PC-9 (cell line): ENCODE measurements around the gene VN1R5. TPM values are rescaled to one million over a fixed set of nuclear protein-coding genes. Genes with fewer than 3 reads are reported as not detected.

Experiments
- BruUV-seq: library from RNA; stranded (reverse); fragments of 400-500 nt; replicated peaks from 2 replicates; lab custom pipeline; 2021; lab: Mats Ljungman, UMichigan
- CTCF ChIA-PET: fragments of 300-600 bp; sonication (Branson Sonifier 250); formaldehyde crosslinking; loops from one replicate; lab custom pipeline; 2022; ENCODE audit warnings: antibody characterized with exemption; lab: Charles Lee
- POLR2A ChIA-PET: fragments of 300-600 bp; sonication (Branson Sonifier 250); formaldehyde crosslinking; loops from one replicate; lab custom pipeline; 2022; ENCODE audit warnings: antibody characterized with exemption; ENCODE audit not compliant: unreplicated experiment; lab: Charles Lee
- DNase-seq, 2 experiments: peaks; one replicate each; pipeline versions ENCODE4 v3.0.0 to v3.0.0-alpha.2; 2015 to 2022; ENCODE audit warnings: mixed read lengths in 1 of 2
- H2AFZ ChIP-seq: fragments of 200-600 bp; sonication (generic); 2 replicates; pipeline ENCODE4 v1.8.1; 2017; ENCODE audit warnings: antibody characterized with exemption
- H3F3A ChIP-seq: fragments of 200-600 bp; sonication (generic); 2 replicates; pipeline ENCODE4 v1.8.1; 2017; ENCODE audit warnings: antibody characterized with exemption, mild to moderate bottlenecking, low read depth; ENCODE audit not compliant: insufficient read depth
- H3K27ac ChIP-seq: fragments of 200-600 bp; sonication (generic); 2 replicates; pipeline ENCODE4 v1.6.1; 2016; ENCODE audit warnings: mixed run types
- H3K27me3 ChIP-seq: fragments of 200-600 bp; sonication (generic); 2 replicates; pipeline ENCODE4 v1.6.1; 2016; ENCODE audit warnings: low read depth, mixed run types; ENCODE audit not compliant: insufficient read depth
- H3K36me3 ChIP-seq: fragments of 200-600 bp; sonication (generic); 2 replicates; pipeline ENCODE4 v1.6.1; 2016; ENCODE audit warnings: low read depth, mixed run types
- H3K4me1 ChIP-seq: fragments of 200-600 bp; sonication (generic); replicated peaks from 2 replicates; pipeline ENCODE4 v1.6.1; 2016; ENCODE audit warnings: mixed run types; ENCODE audit not compliant: insufficient read depth
- H3K4me2 ChIP-seq: fragments of 200-600 bp; sonication (generic); 2 replicates; pipeline ENCODE4 v1.6.1; 2017; ENCODE audit warnings: mixed run types
- H3K4me3 ChIP-seq: fragments of 200-600 bp; sonication (generic); 2 replicates; pipeline ENCODE4 v1.6.1; 2016; ENCODE audit warnings: mixed run types
- H3K79me2 ChIP-seq: fragments of 200-600 bp; sonication (generic); 2 replicates; pipeline ENCODE4 v1.6.1; 2017; ENCODE audit warnings: low read depth, mixed run types
- H3K9me2 ChIP-seq: fragments of 200-600 bp; sonication (generic); 2 replicates; pipeline ENCODE4 v1.8.1; 2017; ENCODE audit warnings: mild to moderate bottlenecking; ENCODE audit not compliant: insufficient read depth
- H3K9me3 ChIP-seq: fragments of 200-600 bp; sonication (generic); 2 replicates; pipeline ENCODE4 v1.8.1; 2016; ENCODE audit warnings: low read depth; ENCODE audit not compliant: insufficient read depth
- H4K20me1 ChIP-seq: fragments of 200-600 bp; sonication (generic); 2 replicates; pipeline ENCODE4 v1.8.1; 2017; ENCODE audit not compliant: insufficient read depth
- CTCF ChIP-seq: fragments of 200-600 bp; sonication (generic); conservative IDR thresholded peaks from 2 replicates; pipeline ENCODE4 v1.6.1; 2017; ENCODE audit warnings: mixed run types, antibody characterized with exemption, mild to moderate bottlenecking, moderate library complexity
- EZH2 ChIP-seq: fragments of 200-600 bp; sonication (generic); IDR thresholded peaks from 2 replicates; pipeline ENCODE4 v1.8.0; 2017; ENCODE audit warnings: antibody characterized with exemption, low read depth
- intact Hi-C: fragments of 100-400 bp; cut with micrococcal nuclease; formaldehyde crosslinking; loops from one replicate; pipeline ENCODE4 v1.10.0; 2022; ENCODE audit not compliant: unreplicated experiment
- total RNA-seq: library from RNA; stranded (reverse); gene quantifications from 2 replicates; pipeline ENCODE4 v1.2.3, GENCODE V29; 2021

VN1R5 gene
- total RNA-seq, 1 experiment from 2014 or later, result not detected

GRCh38 chr1:247241691-247242090 lies 14.2 kb upstream of the VN1R5 start:
- H3K4me3 ChIP-seq, result no peak overlapping the region
- no peak for DNase-seq
- H3K36me3 ChIP-seq, result no peaks in the 10 kb centered on the region
- no peak overlapping the region for H3K27ac ChIP-seq
- CTCF ChIA-PET, result no interaction called here
- intact Hi-C loops, result no loop called here
- H3F3A ChIP-seq, result no peaks in the 10 kb centered on the region
- H3K4me1 ChIP-seq, result no peaks in the 10 kb centered on the region
- no peaks in the 10 kb centered on the region for H3K79me2 ChIP-seq
- H4K20me1 ChIP-seq, result no peaks in the 10 kb centered on the region
- no peaks in the 10 kb centered on the region for H3K9me2 ChIP-seq
- no TSS peak for BruUV-seq
- no peaks in the 10 kb centered on the region for H3K9me3 ChIP-seq
- H3K4me2 ChIP-seq, result no peak overlapping the region
- no peak overlapping the region for H2AFZ ChIP-seq
- POLR2A ChIA-PET, result no interaction called here
- TF ChIP-seq CTCF, result no peak
- TF ChIP-seq EZH2, result no peak
- H3K27me3 ChIP-seq, result peaks cover 5% of the 10 kb centered on the region; the same call in 1 of the 2 replicates

GRCh38 chr1:247243524-247244137 lies 12.2 kb upstream of the VN1R5 start:
- H3K4me2 ChIP-seq, result no peak overlapping the region
- H3K4me3 ChIP-seq, result no peak overlapping the region
- H3K9me2 ChIP-seq, result no peaks in the 10 kb centered on the region
- no peak for TF ChIP-seq CTCF
- TF ChIP-seq EZH2, result no peak
- ChIA-PET CTCF (no interaction called here), POLR2A (interaction anchor here (0.6 kb wide), 1 partner anchor 56 kb away, joined by 3 read pairs; no protein-coding TSS in a partner anchor)
- no peaks in the 10 kb centered on the region for H3K4me1 ChIP-seq
- H4K20me1 ChIP-seq, result no peaks in the 10 kb centered on the region
- DNase-seq, result no peak
- intact Hi-C loops, result no loop called here
- H3K27me3 ChIP-seq, result no peaks in the 10 kb centered on the region
- no peak overlapping the region for H2AFZ ChIP-seq
- no peaks in the 10 kb centered on the region for H3F3A ChIP-seq
- H3K9me3 ChIP-seq, result no peaks in the 10 kb centered on the region
- no peaks in the 10 kb centered on the region for H3K36me3 ChIP-seq
- no peak overlapping the region for H3K27ac ChIP-seq
- no TSS peak for BruUV-seq
- no peaks in the 10 kb centered on the region for H3K79me2 ChIP-seq

- H3K9me2 ChIP-seq, result no peaks in the 10 kb centered on the region
- no peak overlapping the region for H2AFZ ChIP-seq
- no TSS peak for BruUV-seq
- H3K36me3 ChIP-seq, result no peaks in the 10 kb centered on the region
- no peak overlapping the region for H3K4me3 ChIP-seq
- H3K27me3 ChIP-seq, result peaks cover 4% of the 10 kb centered on the region; the same call in 1 of the 2 replicates
- no peak overlapping the region for H3K27ac ChIP-seq
- H3K9me3 ChIP-seq, result no peaks in the 10 kb centered on the region
- no peaks in the 10 kb centered on the region for H3K4me1 ChIP-seq
- POLR2A ChIA-PET, result no interaction called here
- no peak for DNase-seq
- no peak overlapping the region for H3K4me2 ChIP-seq
- intact Hi-C loops, result no loop called here
- no peaks in the 10 kb centered on the region for H3F3A ChIP-seq
- no peaks in the 10 kb centered on the region for H4K20me1 ChIP-seq
- H3K79me2 ChIP-seq, result no peaks in the 10 kb centered on the region
- TF ChIP-seq EZH2 (no peak), CTCF (no peak)
- CTCF ChIA-PET, result no interaction called here
Observed at GRCh38 chr1:247246325-247247115, 9.4 kb upstream of the VN1R5 start.
